Kidney glomerular epithelial cell (primary cell): ENCODE measurements around the gene PIK3CG.
"Not testable (repeated sequence)": the region's sequence is repeated elsewhere in the genome, so short reads cannot be mapped to it uniquely, and the experiment has no call there.

Source experiments
- DNase-seq: peaks from one replicate; lab custom pipeline; 2025; lab: John Stamatoyannopoulos, UW

The PIK3CG gene

GRCh38 chr7:106887421-106887820, 22.3 kb downstream of the PIK3CG start:
- DNase-seq: no peak

GRCh38 chr7:106888204-106888603, 23.1 kb downstream of the PIK3CG start:
- no peak for DNase-seq

DNA sequence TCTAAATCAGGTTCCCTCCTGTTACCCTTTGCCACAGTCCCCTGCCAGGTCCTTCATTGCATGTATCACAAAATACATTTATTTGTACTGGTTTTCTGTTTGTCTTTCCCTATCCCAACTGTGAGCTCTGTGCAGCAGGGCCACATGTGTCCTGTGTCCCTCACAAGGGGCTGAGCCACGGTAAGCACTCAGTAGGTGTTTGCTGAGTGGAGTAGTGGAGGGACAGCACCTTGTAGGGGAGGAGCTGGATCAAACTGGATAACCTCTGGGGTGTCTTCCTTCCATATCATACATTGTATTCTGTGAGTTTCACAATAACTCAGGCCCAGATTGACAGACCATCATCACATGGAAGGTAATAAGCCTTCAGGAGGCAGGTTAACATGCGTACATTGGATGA, 25.9 kb downstream of the PIK3CG start:
- DNase-seq: no peak

DNA sequence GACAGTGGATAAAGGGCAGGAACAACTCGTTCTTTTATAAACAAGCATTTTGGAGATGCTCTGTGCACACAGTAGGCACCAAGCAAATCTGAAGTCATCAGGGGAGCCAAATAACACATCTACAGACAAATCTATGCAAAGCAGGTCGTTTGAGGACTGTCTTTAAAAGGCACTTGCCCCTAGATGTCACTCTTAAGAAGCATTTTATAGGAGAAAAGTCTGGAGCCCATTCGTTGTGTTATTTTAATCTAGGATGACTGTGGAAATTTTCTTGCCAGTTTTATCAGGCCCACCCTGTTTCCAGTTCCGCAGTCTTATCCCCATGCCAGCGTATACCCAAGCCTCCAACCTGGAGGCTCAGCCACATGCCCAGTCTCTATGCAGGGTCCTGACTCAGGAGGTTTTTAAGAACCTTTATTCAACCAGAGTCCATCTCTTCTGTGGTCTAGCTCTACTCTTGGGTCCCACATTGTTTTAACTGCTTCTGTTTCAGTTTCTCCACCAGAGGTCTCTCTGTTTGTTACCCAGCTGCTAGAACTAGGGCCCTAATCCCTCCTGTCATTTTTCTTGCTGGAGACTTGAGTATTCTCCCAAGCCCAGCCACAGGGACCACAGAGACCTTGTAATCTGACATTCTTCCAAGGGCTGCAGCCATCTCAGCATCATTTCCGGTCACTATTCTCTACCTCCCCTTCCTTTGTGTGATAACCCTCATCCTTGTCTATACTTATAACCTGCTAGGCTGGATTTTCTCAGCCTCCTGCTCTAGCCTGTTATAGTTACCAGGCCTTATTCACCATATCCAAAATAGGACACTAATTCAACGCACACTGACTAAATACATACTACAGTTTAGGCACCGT, 26.7 kb downstream of the PIK3CG start:
- no peak for DNase-seq

DNA sequence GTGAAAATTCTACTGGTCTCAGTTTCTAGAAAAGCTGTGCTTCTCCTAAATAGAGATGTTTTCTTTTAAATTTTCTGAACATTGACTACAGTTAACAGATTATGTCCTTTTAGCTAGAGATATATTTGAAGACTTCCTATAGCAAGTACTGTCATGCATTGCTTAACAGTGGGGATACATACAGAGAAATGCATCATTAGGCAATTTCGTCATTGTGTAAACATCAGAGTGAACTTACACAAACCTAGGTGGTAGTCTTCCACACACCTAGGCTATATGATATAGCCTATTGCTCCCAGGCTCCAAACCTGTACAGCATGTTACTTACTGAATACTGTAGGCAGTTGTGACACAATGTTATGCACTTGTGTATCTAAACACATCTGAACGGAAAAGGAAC, 28.5 kb downstream of the PIK3CG start:
- no peak for DNase-seq

DNA sequence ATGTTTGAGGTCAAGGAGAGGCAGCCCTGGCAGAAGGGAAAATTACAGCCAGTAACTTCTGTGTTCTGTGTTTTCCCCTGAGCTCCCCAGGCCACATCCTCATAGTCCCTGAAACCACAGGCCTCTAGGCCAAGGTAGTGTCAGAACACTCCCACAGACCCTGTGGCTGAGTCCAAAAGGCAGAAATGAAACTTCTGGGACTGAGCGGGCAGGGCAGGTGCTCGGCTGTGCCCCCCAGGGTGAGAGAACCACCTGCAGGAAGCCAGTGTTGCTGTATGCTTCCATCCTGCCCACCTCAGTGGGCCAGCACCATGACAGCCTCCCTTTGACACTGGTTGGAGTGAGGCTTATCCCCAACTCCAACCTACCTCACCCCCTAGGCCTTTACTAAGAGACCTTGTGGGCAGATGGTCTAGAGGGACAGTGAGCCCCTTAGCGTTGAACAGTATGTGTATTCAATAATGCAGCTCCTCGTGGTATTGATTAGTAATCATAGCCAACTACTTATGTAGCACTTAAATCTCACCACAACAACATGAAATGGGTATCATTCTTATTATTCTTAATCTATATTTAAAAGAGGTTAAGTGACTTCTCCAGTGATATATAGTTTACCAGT, 30.3 kb downstream of the PIK3CG start:
- DNase-seq: no peak

GRCh38 chr7:106896231-106896630, 31.1 kb downstream of the PIK3CG start:
- DNase-seq: no peak

DNA sequence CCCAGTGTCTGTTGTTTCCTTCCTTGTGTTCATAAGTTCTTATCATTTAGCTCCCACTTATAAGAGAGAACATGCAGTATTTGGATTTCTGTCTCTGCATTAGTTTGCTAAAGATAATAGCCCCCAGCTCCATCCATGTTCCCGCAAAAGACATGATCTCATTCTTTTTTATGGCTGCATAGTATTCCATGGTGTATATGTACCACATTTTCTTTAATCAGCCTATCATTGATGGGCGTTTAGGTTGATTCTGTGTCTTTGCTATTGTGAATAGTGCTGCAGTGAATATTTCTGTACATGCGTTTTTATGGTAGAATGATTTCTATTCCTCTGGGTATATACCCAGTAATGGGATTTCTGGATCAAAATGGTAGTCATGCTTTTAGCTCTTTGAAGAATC, 32.5 kb downstream of the PIK3CG start:
- DNase-seq: not testable (repeated sequence)

- DNase-seq: not testable (repeated sequence)
These were observed 33.9 kb downstream of the PIK3CG start for GRCh38 chr7:106898967-106899366.

- no peak for DNase-seq
These were observed 36.9 kb downstream of the PIK3CG start for GRCh38 chr7:106901828-106902441.

- DNase-seq: no peak
These were observed 40.7 kb downstream of the PIK3CG start for GRCh38 chr7:106905734-106906133.

- DNase-seq: no peak
These were observed 46.9 kb downstream of the PIK3CG start for GRCh38 chr7:106911959-106912358.

DNA sequence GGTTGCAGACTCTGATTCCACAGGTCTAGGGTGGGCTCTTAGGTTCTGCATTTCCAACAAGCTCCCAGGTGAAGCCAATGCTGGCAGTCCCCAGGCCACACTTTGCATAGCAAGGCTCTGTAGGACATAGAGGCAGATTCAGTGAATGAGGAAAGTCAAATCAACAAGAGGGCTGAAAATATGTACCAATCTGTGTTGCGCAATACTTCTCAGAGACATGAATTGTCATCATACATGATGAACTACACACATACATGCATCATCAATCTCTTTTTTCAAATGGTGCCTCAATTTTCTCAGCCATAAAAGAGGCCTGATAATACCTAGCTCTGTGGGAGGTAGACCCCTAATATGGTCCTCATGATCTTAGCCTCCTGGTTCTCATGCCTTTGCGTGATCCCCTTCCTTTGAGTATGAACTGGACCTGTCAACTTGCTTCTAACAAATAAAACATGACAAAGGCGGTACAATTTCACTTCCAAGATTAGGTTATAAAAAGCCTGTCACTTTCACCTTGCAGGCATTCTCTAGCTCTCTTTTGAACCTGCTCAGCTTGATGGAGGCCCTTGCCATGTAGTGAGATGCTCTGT, 49.0 kb downstream of the PIK3CG start:
- DNase-seq: no peak

DNA sequence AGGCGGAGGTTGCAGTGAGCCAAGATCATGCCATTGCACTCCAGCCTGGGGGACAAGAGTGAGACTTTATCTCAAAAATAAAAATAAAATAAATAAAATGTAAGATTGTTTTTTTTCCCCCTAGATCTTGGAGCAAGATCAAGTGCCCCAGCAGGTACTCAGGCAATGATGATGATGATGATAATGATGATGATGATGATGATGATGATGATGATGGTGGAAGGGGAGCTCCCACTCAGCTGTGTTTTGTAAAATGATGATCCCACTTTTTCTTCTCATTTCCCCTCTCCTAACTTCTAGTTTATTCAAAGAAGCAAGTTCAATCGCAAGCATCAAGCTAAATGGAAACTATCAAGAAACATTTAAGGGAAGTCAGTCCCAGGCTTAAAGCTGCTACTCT, 50.3 kb downstream of the PIK3CG start:
- DNase-seq: no peak

GRCh38 chr7:106915873-106916272, 50.8 kb downstream of the PIK3CG start:
- DNase-seq: no peak

- no peak for DNase-seq
These were observed 51.6 kb downstream of the PIK3CG start for GRCh38 chr7:106916679-106917078.

- DNase-seq: no peak
These were observed 53.9 kb downstream of the PIK3CG start for GRCh38 chr7:106918991-106919390.

GRCh38 chr7:106924468-106924867, 59.4 kb downstream of the PIK3CG start:
- DNase-seq: not testable (repeated sequence)

- DNase-seq: no peak
These were observed 61.8 kb downstream of the PIK3CG start for GRCh38 chr7:106926892-106927291.

DNA sequence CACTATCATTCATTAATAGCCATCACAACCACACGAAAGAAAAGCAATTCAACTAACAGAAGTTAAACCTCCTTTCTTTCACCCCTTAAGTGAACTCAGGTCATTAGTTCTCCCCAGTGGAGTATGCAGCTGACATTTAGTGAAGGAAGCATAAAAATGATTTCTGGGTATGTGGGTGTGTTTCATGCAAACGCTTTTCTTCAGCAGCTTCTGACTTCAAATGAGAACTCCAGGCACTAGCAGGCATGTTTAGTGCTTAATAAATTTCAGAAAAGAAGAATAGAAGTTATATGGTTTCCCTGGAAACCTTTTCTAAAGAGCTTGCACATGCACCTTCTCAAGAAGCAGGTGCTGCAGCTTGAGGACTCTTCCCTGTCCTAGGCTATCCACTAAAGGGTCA, 62.5 kb downstream of the PIK3CG start:
- no peak for DNase-seq

DNA sequence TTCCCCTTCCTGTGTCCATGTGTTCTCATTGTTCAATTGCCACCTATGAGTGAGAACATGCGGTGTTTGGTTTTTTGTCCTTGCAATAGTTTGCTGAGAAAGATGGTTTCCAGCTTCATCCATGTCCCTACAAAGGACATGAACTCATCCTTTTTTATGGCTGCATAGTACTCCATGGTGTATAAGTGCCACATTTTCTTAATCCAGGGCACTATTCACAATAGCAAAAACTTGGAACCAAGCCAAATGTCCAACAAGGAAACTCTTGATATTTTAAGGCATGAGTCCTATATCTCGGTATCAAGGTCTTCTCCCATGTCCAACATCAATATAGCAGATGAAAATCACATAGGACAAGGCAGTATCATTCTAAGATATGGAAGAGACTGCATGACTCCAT, 64.5 kb downstream of the PIK3CG start:
- not testable (repeated sequence) for DNase-seq

- no peak for DNase-seq
These were observed 71.2 kb downstream of the PIK3CG start for GRCh38 chr7:106936236-106936635.

- DNase-seq: not testable (repeated sequence)
These were observed 73.0 kb downstream of the PIK3CG start for GRCh38 chr7:106938122-106938521.
